GM21423 (cell line): ENCODE measurements around the gene IQSEC2.

ENCODE experiments used
- ATAC-seq: cut with Tn5 transposase; IDR thresholded peaks from one replicate; pipeline ENCODE4 v1.9.1; 2021; ENCODE audit warnings: mild to moderate bottlenecking, moderate library complexity; ENCODE audit not compliant: unreplicated experiment

The IQSEC2 gene

GRCh38 chrX:53305996-53306937 is 24.9 kb upstream of the IQSEC2 start:
- no peak for ATAC-seq

DNA sequence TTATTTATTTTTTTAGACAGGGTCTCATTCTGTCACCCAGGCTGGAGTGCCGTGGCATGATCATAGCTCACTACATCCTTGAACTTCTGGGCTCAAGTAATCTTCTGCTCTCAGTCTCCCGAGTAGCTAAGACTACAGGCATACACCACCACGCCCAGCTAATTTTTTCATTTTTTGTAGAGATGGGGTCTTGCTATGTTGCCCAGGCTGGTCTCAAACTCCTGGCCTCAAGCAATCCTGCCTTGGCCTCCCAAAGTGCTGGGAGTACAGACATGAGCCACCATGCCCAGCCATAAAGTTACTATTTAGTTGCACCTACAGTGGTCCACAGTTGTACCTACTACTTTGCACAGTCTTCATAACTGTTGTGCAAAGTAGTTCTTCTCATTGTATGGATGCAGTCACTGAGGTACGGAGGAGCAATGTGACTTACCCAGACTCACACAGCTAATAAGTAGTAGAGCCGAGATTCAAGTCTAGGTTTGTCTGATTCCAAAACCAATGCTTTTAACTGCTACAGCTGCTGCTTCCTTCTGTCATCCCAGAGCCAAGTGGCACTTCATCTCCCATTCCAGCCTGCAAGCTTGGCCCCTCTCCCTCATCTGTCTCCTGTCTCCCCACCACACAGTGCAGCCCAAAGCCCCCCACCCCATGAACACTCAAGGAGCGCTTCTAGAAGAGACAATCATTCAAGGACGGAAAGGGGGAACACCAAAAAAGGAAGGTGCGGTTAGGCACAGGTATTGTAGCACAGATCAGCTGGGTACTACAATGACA is 24.0 kb upstream of the IQSEC2 start:
- no peak for ATAC-seq

GRCh38 chrX:53303195-53303594 is 21.8 kb upstream of the IQSEC2 start:
- ATAC-seq, result no peak

- no peak for ATAC-seq
Measured at GRCh38 chrX:53300157-53300556, 18.8 kb upstream of the IQSEC2 start.

DNA sequence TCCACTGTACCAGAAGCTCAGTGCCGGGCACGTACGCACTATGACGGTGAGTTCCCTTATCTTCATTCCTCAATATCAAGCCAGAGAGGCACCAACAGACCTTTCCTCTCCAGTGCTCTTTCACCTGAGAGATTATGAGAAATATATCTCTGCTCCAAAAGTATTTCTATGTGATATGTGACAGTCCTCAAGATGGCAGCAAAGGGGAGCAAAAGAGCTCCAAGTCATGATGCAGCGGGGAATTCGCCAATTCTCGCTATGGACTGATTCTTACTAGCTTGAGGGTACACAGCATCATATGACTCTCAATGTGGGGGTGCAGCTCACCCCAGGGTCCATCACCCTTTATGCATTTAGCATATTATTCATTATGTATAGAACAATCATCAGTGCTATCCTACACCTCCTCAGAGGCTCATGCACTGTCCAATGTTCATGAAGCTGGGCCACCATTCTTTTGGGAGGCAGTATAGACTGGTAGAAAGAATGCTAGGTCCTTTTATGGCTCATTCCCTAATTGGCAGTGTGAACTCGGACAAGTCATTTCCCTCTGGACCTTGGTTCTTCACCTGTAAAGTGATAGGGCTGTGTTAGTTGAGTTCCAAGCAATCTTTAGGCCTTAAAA is 12.8 kb upstream of the IQSEC2 start:
- ATAC-seq, result no peak

- no peak for ATAC-seq
Measured at GRCh38 chrX:53291596-53291995, 10.2 kb upstream of the IQSEC2 start.

GRCh38 chrX:53290441-53291041 is 9.2 kb upstream of the IQSEC2 start:
- ATAC-seq, result no peak

GRCh38 chrX:53288189-53288588 is 6.8 kb upstream of the IQSEC2 start:
- ATAC-seq, result no peak

DNA sequence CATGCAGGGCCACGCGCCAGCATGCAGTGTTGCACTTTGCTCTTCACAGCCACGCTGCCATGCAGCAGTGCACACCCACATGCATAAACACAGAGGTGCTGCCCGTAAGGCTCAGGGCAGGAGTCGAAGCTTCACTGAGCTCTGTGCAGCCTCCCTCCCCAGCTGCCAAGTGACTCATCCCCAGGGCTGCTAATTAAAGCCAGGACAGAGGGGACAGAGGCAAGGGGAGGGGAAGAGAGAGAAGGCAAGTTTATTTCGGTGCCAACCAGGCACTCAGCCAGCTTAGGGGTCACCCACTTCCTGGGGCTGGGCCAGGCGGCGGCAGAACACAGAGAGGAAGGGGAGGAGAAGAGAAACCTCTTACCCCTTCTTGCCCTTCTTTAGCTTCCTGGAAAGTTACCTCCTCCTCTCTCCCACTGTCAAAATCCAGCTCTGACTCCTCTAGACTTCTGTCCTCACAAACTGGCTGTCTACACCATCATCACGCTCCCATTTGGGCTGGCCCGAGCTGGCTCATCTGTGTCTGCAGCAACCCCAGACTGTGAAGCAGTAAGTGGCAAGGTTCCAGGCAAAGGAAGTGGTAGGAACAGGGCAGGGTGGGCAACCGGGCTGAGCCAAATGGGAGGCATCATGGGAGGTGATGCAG is 6.2 kb upstream of the IQSEC2 start:
- ATAC-seq, result no peak

GRCh38 chrX:53286171-53286570 is 4.8 kb upstream of the IQSEC2 start:
- no peak for ATAC-seq

GRCh38 chrX:53285591-53285990 is 4.2 kb upstream of the IQSEC2 start:
- no peak for ATAC-seq

DNA sequence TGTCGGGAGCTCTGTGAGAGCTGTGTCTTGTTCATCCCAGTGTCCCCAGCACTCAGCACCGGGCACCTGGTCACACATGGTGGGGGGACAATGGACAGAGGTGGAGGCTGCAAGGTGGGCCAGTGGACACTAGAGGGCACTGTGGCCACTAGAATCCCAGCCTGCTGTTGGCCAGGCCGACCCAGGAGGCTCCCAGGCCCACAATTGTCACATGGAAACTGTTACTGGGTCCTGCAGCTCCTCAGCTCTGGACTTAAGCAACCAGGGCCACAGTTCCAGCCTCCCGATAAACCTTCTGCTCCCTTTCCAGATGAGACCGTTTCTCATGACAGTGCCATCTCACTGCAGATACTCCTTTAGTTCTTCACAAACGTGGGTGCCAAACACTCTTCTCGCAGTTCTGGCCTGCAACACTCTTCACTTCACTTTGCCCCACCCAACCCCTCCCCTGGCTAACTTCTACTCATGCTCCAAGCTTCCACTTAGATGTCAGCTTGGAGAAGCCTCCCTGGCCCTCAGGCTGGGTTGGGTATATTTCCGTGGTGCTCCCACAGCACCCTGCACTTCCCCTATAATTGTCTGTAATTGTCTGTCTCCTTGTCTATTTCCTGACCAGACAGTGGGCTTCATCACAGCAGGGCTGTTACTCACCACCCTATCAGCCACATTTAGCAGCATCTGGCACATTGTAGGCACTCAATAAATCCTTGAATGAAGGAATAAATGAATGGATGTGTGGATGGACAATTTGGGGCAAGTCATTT is 3.5 kb upstream of the IQSEC2 start:
- no peak for ATAC-seq

DNA sequence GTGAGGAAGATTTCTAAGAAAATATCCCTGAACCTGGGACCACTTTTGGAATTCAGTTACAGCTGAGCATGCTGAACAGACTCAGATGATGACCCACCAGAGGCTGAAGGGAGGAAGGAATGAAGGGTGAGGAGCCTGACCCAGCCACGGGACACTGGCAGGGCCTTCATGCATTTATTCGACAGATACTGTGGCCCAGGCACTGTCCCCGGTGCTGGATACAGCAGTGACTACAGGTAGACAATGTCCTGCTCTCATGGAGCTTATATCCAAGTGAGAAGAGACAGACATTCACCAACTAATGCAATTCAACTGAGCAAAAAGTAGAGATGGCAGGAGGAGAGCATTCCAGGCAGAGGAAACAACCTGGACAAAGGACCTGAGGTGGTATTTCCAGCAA is 2.2 kb upstream of the IQSEC2 start:
- no peak for ATAC-seq

DNA sequence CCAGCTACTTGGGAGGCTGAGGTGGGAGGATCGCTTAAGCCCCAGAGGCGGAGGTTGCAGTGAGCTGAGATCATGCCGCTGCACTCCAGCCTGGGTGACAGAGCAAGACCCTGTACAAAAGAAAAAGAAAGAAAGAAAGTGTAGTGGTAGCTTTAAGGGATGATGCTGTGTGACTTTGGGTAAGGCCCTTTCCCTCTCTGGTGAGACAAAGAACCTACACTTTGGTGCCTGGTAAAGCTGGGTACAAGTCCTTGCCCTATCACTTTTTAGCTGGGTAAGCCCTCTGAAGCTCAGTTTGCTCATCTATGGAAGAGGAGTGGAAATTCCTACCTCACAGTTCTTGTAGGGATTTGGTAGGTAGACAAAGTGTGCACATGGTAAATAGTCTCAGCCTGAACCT is 1.7 kb upstream of the IQSEC2 start:
- no peak for ATAC-seq

- ATAC-seq, result no peak
Measured at GRCh38 chrX:53281963-53282695, 745 bp upstream of the IQSEC2 start.

DNA sequence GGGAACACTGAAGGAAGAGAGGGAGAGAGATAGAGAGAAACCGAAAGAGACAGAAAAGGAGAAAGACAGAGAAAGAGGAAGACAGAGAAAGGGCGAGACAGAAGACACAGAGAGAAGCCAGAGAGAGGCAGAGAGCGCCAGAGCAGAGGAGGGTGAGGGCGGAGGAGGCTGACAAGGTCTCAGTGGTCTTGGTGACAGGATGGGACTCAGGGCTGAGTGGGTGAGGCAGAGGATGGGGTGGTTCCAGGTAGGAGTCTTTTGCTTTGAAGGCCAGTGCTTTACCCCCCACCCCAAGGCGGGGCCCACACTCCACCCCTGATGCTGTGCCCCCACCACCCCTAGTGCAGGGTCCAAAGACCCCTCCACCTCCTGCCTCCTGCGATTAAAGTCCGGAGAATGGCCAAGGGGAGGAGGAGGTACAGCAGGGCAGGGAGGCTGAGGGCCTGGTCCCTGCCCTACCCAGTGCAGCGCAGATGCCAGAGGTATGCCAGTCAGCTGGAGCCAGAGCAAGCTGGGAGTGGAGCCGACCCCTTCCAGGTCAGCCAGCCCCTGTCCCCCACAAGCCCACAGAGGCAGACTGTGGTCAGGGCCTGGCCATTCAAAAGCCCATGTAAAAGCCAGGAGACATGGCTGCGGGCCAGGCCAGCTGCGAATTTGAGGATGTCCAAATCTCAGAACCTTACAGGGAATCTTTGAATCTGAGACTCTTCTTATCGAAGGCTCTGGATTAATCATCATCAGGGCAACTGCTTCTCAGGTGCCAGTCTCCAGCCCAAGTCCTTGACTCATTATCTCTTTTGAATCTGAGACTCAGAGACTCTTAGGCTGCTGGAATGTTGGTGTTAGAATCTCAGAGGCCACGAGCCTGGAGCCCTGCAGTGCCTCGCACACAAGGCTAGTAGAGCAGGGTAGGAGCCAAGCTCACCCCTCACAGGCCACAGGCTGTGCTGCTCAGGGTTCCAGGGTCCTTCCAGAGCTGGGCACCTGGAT is 758 bp downstream of the IQSEC2 start:
- no peak for ATAC-seq

DNA sequence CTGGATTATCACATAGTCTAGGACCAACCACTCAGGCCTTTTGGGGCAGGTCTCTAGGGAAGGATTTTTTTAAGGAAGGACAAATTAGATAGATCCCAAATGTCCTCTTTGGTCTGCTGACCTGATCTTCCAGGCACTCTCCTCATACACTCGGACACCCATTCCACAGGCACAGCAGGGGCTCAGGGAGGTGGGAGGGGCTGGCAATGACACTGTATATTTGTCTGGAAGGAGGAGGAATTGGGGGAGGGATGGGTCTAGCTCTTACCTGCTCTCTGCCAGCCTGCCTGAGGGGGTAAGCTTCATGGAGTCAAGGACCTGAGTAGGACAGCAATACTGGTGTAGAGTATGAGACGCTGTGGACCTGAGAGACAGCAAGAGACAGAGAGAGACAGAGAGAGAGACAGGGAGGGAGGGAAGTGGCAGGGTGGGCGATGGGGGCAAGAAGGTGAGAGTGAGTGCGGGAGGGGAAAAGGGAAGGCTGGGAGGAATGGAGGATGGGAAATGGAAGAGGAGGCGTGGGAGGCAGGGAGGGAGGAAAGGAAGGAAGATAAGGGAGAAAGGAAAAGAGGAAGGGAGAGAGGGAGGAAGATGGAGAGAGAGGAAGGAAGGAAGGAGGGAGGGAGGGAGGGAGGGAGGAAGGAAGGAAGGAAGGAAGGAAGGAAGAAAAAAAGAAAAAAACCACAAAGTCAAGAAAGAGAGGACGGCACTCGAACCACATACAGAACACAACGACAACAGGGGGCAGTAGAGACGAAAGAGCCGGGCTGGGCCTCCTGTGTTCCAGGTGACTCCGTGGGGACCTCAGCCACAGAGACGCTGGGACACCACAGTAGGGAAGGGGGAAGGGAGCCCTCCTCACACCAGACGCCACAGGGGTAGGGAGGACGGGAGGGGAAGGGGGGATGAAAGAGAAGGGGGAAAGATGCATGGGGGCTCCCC is 1.8 kb downstream of the IQSEC2 start:
- ATAC-seq, result no peak
